Measurements from ENCODE around the gene CYTL1. TPM values are rescaled to one million over a fixed set of nuclear protein-coding genes. Genes with fewer than 3 reads are reported as not detected.

The CYTL1 gene
- polyA plus RNA-seq, 2 of the 4 experiments (the other 2 are of a cell fraction) = not detected

DNA sequence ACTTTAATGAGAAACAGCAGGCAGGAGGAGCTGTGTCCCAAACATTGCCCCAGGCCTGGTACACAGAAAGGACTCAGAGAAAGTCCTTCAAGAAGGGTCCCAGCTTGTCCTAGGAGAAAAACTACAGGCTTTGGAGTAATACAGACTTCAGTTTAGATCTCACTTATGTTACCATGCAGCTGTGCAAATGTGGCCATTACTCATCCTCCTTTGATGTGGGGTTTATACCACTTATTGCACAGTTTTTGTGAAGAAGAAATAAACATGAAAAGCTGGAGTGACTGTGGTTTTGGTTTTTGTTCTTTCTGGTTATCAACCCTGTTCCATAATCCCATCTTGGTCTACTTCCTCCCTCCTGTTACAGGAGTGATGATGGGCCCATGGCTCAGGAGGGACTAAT lies 8.1 kb upstream of the CYTL1 start:
- TF ChIP-seq ELK1 (IDR thresholded peaks at IDR 0.05; ENCODE audit: low read depth, low read length) (no peak), FOSB (CRISPR knock-in tag; IDR thresholded peaks at IDR 0.05) (no peak), FOSL2 (IDR thresholded peaks at IDR 0.05) (no peak), FOSL2 (CRISPR knock-in tag; IDR thresholded peaks at IDR 0.05) (no peak), RCOR1 (IDR thresholded peaks at IDR 0.05; ENCODE audit: low read depth, low read length) (no peak), RNF2 (IDR thresholded peaks at IDR 0.05; ENCODE audit: borderline replicate concordance, low read depth) (no peak), PHF8 (IDR thresholded peaks at IDR 0.05; ENCODE audit: borderline replicate concordance, low read depth) (no peak), CHD2 (IDR thresholded peaks at IDR 0.05; ENCODE audit: low read length, partially characterized antibody) (no peak)
- no peak overlapping the region for H3K4me2 ChIP-seq
- ChIA-PET POLR2A (no interaction called here), CTCF (interaction anchor here (0.6 to 1.6 kb wide), 6 partner anchors 9 to 433 kb away, joined by 3 to 5 read pairs (median 3); partner anchors contain the start of gene CYTL1)
- FAIRE-seq = no peak
- ATAC-seq = no peak
- no peak overlapping the region for H3K4me3 ChIP-seq
- no peaks in the 10 kb centered on the region for H3K4me1 ChIP-seq
- H3K9me3 ChIP-seq = no peaks in the 10 kb centered on the region
- no peak overlapping the region for H3K27ac ChIP-seq
- DNase-seq (ENCODE audit: low read depth in 1 of 2, low spot score in 1 of 2) = no peak

DNA sequence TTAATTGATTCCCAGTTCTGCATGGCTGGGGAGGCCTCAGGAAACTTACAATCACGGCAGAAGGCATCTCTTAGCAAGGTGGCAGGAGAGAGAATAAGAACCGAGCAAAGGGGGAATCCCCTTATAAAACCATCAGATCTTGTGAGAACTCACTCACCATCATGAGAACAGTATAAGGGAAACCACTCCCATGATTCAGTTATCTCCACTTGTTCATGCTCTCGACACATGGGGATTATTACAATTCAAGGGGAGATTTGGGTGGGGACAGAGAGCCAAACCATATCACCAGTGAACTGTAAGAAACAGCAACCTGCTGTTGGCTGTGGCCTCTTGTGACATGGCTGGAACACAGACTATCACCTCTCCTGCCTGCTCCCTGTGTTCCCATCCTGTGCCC lies 7.1 kb upstream of the CYTL1 start:
- 45% methylated on average over 3 of the region's 3 CpGs for WGBS (ENCODE audit: missing lambda C conversion rate)
- Histone ChIP-seq H3K4me3 (no peak overlapping the region), H3K9me3 (no peaks in the 10 kb centered on the region), H3K4me1 (no peaks in the 10 kb centered on the region), H3K4me2 (no peak overlapping the region), H3K27ac (no peak overlapping the region)
- no peak for ATAC-seq
- POLR2A ChIA-PET = no interaction called here
- no peak for FAIRE-seq
- CTCF ChIA-PET = interaction anchor here (1.5 kb wide), 1 partner anchor 26 kb away, joined by 3 read pairs; no protein-coding TSS in a partner anchor
- no peak for DNase-seq (ENCODE audit: low read depth in 1 of 2, low spot score in 1 of 2)
- no peak for TF ChIP-seq JUNB (IDR thresholded peaks at IDR 0.05)
- TF ChIP-seq HDAC2 (IDR thresholded peaks at IDR 0.05) = no peak
- TF ChIP-seq, protein P1, sequence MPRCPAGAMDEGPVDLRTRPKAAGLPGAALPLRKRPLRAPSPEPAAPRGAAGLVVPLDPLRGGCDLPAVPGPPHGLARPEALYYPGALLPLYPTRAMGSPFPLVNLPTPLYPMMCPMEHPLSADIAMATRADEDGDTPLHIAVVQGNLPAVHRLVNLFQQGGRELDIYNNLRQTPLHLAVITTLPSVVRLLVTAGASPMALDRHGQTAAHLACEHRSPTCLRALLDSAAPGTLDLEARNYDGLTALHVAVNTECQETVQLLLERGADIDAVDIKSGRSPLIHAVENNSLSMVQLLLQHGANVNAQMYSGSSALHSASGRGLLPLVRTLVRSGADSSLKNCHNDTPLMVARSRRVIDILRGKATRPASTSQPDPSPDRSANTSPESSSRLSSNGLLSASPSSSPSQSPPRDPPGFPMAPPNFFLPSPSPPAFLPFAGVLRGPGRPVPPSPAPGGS (IDR thresholded peaks at IDR 0.05) = no peak
- TF ChIP-seq RCOR1 (IDR thresholded peaks at IDR 0.05; ENCODE audit: low read depth, low read length) = no peak
- TF ChIP-seq FOSB (CRISPR knock-in tag; IDR thresholded peaks at IDR 0.05) = no peak
- TF ChIP-seq RNF2 (IDR thresholded peaks at IDR 0.05; ENCODE audit: borderline replicate concordance, low read depth) = no peak

GRCh38 chr4:5024673-5025072 lies 5.4 kb upstream of the CYTL1 start:
- POLR2A ChIA-PET = no interaction called here
- no peak for TF ChIP-seq CBX8 (IDR thresholded peaks at IDR 0.05)
- TF ChIP-seq FOSB (CRISPR knock-in tag; IDR thresholded peaks at IDR 0.05) = no peak
- TF ChIP-seq ZNF302 (CRISPR knock-in tag; IDR thresholded peaks at IDR 0.05) = no peak
- TF ChIP-seq FOSL2 (IDR thresholded peaks at IDR 0.05) = no peak
- no peak for TF ChIP-seq FOSL2 (CRISPR knock-in tag; IDR thresholded peaks at IDR 0.05)
- TF ChIP-seq CEBPB (IDR thresholded peaks at IDR 0.05) = no peak
- no peak for TF ChIP-seq MAZ (IDR thresholded peaks at IDR 0.05; ENCODE audit: borderline replicate concordance, low read depth, low read length)
- no peak for TF ChIP-seq TFCP2L1 (CRISPR knock-in tag; IDR thresholded peaks at IDR 0.05)
- no peak for TF ChIP-seq ESRRA (IDR thresholded peaks at IDR 0.05; ENCODE audit: borderline replicate concordance, low read length)
- TF ChIP-seq, protein P2, sequence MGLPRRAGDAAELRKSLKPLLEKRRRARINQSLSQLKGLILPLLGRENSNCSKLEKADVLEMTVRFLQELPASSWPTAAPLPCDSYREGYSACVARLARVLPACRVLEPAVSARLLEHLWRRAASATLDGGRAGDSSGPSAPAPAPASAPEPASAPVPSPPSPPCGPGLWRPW (IDR thresholded peaks at IDR 0.05) = no peak
- TF ChIP-seq POLR2AphosphoS2 (conservative IDR thresholded peaks at IDR 0.05; ENCODE audit: low read length) = no peak
- TF ChIP-seq FOXS1 (CRISPR knock-in tag; IDR thresholded peaks at IDR 0.05) = no peak
- TF ChIP-seq TP53 (CRISPR knock-in tag; IDR thresholded peaks at IDR 0.05) = no peak
- no peak for TF ChIP-seq PHF8 (IDR thresholded peaks at IDR 0.05; ENCODE audit: borderline replicate concordance, low read depth)
- TF ChIP-seq E2F6 (IDR thresholded peaks at IDR 0.05; ENCODE audit: borderline replicate concordance, low read depth) = no peak
- no peak for TF ChIP-seq NPAS2 (CRISPR knock-in tag; IDR thresholded peaks at IDR 0.05; ENCODE audit: borderline replicate concordance)
- no peak for TF ChIP-seq KDM1A (IDR thresholded peaks at IDR 0.05; ENCODE audit: low read depth)
- no peak for TF ChIP-seq ZSCAN20 (CRISPR knock-in tag; IDR thresholded peaks at IDR 0.05)
- ATAC-seq (no peak), FAIRE-seq (no peak), DNase-seq (ENCODE audit: low read depth in 1 of 2, low spot score in 1 of 2) (no peak)
- no peak overlapping the region for H3K4me2 ChIP-seq
- H3K9me3 ChIP-seq = no peaks in the 10 kb centered on the region
- no peak overlapping the region for H3K27ac ChIP-seq
- 18% methylated on average over 4 of the region's 6 CpGs for WGBS (ENCODE audit: missing lambda C conversion rate)
- no peak overlapping the region for H3K4me3 ChIP-seq
- H3K4me1 ChIP-seq = no peaks in the 10 kb centered on the region
- CTCF ChIA-PET = interaction anchor here (1.3 kb wide), 1 partner anchor 29 kb away, joined by 3 read pairs; no protein-coding TSS in a partner anchor
